Activated CD4-positive, CD25-positive, alpha-beta regulatory T cell treated with anti-CD3 and anti-CD28 coated beads, Interleukin-2, amount 50 U/mL, for 72 hours (primary cell): ENCODE data around the gene TRERF1.
"Not testable (repeated sequence)": the region's sequence is repeated elsewhere in the genome, so short reads cannot be mapped to it uniquely, and the experiment has no call there.

Experiments used
- DNase-seq: peaks from one replicate; pipeline ENCODE4 v3.0.0; 2021

The TRERF1 gene

GRCh38 chr6:42335896-42336295, 115.8 kb downstream of the TRERF1 start:
- DNase-seq: peak; percentile 1

- no peak for DNase-seq
Measured at GRCh38 chr6:42334870-42335269, 116.9 kb downstream of the TRERF1 start.

GRCh38 chr6:42333612-42334011, 118.1 kb downstream of the TRERF1 start:
- peak; percentile 9 for DNase-seq

GRCh38 chr6:42332916-42333315, 118.8 kb downstream of the TRERF1 start:
- DNase-seq: no peak

- DNase-seq: no peak
Measured at GRCh38 chr6:42331019-42331418, 120.7 kb downstream of the TRERF1 start.

DNA sequence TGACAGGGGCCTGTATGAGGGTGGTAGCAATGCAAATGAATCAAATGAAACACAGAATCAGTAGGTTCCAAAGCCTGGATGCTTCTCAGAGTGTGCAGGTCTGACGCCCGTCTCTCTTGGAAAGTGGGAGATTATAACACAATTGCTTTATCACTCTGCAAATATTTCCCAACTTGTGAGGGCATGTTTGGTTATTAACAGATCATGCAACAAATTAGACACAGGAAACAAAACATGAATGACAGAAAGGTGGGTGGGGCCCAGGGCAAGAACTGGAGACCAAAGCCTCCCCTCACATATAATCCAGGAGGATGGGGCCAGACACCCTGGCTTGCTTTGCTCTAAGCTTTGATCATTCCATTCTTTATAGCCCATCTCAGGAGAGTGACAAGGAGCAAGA, 125.5 kb downstream of the TRERF1 start:
- DNase-seq: no peak

DNA sequence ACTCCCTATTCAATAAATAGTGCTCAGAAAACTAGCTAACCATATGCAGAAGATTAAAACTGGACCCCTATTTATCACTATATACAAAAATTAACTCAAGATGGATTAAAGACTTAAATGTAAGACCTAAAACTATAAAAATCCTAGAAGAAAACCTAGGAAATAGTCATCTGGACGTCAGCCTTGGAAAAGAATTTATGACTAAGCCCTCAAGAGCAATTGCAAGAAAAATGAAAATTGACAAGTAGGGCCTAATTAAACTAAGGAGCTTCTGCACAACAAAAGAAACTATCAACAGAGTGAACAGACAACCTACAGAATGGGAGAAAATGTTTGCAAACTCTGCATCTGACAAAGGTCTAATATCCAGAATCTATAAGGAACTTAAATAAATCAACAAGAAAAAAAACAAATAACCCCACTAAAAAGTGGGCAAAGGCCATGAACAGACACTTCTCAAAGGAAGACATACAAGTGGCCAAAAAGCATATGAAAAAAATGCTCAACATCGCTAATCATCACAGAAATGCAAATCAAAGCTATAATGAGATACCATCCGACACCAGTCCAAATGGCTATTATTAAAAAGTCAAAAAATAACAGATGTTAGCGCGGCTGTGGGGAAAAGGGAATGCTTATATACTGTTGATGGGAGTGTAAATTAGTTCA, 126.9 kb downstream of the TRERF1 start:
- DNase-seq: not testable (repeated sequence)

GRCh38 chr6:42322676-42323075, 129.1 kb downstream of the TRERF1 start:
- no peak for DNase-seq

DNA sequence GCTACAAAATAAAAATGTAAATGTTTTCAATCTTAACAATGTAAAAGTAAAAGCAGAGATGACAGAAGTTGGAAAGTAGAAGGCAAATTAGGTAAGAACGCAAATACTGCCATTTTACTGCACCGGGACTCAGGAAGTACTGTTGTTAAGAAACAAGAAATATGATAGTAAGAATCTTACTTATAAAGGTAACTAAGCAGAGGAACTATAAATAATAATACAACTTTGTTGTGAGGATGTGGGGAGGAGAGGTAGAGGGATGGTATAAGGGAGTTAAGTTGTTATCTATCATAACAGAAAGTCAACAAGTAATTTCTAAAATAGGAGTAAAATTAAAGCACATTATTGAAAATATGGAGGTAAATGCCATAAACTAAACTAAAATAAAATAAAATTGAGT, 129.8 kb downstream of the TRERF1 start:
- DNase-seq: no peak

DNA sequence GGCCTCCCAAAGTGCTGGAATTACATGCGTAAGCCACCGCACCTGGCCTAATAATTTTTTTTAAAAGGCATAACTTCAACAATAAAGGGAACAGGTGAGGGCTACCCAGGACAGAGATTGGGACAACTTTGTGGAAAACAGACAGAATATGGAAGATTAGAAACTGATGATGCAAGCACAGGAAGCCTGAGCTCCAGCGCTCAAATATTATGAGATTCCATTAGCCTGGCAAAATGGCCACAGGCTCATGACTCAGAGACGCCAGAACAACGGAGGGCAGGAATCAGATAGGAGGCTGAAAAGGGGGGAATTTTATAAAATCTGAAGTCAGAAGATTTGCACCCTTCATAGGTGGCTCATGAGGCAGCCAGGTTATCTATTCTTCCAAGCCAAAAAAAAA, 131.0 kb downstream of the TRERF1 start:
- no peak for DNase-seq

DNA sequence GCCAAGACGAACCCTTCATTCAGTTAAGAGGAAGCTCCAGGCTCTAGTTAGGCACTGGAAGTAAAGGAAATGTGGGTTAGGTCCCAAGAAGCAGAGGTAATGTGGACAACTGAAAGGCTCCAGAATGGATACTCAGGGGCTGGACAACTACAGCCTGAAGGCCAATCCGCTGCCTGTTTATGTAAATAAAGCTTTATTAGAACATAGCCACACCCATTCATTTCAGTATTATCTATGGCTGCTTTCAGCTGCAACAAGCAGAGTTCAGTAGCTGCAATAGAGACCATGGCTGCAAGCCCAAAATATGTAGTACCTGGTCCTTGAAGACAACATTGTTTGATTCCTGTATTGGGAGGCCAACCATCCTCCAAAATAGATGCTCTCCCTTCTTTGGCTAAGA, 133.2 kb downstream of the TRERF1 start:
- DNase-seq: no peak

DNA sequence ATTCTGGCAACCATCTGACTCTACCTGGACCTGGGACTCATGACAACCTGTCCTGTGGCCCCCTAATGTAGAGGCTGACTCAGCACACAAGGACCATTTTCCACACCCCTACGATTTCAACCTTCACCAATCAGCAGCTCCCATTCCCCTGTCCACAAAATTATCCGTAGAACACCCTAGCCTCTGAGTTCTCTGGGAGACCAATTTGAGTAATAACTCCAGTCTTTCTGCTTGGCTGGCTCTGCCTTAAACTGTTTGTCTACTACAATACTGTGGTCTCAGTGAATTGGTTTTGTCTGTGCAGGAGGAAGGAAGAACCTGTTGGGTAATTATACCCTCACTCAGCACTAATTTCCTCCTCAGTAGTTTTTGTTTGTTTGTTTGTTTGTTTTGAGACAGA, 134.7 kb downstream of the TRERF1 start:
- no peak for DNase-seq

DNA sequence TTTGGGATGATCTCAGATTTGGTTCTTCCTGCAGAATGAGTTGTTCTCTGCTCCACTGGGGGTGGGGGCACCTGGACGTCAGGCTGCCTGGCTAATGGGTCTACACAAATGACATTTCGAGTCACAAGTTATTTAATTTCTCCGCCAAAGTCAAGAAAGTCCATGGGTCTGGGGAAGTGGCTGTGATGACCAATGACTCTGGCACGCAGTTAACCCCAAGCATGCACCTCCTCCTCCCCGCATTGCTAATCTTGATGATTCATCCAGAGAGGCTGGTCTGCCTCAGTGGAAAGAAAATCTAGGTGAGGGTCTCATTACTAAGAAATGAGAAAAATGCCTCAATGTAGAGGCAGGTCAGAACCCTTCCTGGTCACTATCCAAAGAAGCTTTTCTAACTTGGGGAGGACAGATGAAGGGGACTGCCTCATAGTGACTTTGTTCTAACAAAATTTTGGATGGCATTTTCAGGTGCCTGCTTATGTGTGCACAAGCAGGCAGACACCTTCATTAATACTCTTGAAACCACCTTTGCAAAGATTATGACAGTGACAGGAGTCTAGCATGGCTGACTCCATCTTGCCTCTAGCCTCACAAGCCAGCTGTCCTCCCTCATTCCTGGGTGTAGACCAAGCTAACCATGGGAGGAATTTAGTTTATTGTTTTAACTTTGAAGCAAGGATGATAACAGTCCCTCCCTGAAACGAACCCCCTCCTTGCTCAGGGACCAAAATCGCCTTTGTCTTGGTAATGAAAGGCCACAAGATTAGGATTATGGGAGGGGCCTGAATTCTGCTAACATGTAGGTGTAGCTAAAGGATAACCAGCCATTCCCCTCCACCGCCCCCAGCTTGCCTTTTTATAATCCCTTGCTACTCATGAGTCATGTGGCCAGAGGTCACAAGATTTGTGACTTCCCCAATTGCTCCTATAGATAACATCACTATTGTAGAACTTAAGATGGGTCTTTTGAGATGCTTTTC, 135.4 kb downstream of the TRERF1 start:
- no peak for DNase-seq

DNA sequence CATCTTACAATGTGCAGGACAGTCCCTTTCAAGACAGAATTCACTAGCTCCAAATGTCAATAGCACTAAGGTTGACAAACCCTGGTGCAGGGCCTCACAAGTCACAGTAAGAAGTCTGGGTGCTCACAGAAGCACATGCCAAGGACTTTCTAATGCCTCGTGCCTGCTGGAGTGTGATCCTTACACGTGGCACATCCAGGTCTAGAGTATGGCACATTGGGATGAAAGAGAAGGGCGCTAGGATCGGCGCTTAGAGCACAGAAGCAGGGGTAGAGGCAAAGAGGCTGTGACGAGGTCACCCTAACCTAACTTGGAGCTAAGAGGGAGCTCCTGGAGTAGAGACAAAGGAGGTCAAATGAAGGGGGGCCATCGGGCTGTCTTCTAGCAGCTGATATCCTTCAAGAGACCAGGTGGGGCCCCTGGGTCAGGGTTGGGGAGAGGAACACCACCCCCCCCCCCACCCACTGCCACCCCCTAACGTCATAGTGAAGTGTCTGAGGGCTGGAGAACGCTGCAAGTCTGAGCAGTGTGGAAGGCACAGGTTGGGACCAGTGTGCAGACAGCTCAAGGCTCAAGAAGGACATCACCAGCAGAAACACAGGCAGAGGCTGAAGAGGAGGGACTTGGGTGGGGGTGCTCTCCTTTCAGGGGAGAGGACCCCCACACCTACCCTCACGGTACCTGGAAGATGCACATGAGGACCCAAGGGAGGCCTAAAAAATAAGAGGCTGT, 136.3 kb downstream of the TRERF1 start:
- DNase-seq: no peak

DNA sequence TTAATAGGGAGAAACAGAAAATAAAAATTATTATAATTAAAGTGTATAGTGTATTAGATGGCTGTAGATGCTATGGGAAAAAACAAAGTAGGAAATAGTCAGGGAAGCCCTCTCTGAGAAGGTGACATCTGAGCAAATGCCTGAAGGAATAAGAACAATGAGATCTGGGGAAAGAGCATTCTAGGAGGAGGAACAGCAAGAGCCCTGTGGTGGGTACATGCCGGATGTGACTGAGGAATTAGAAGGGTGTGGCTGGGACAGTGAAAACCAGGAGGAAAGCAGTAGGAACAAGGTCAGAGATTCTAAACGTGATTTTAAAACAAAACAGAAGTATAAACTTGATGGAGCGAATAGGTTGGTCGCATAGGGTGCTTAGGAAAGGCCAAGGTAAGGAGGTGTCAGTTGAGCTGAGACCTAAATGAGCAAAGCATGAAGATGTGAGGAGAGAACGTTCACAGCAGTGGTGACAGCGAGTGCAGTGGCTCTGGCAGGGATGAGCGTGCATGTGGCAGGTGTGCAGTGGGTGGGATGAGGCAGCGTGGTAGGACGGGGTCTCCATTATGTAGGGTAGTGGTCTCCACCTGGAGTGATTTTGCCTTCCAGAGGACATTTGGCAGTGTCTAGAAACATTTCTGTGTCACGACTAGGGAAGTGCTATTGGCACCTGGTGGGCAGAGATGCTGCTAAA, 137.0 kb downstream of the TRERF1 start:
- no peak for DNase-seq

- DNase-seq: no peak
Measured at GRCh38 chr6:42313941-42314570, 137.7 kb downstream of the TRERF1 start.

DNA sequence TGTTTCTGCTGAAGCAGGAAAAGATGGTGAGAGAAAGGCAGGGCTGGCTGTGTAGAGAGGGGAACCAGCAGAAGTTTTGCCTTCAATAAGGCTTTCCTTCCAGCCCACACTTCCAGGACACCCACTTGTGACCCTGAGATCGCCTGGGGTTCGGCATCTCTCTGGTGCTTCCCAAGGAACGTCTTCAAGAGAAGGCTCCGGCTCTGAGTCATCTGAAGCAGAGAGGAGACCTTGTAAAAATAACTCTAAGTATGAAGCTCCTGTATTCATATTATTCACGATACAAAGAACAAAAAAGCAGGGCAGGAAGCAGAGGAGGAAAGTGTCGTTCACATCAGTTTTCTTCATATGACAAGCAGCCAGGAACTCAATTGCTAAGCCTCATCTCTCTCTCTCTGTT, 138.7 kb downstream of the TRERF1 start:
- no peak for DNase-seq

- no peak for DNase-seq
Measured at GRCh38 chr6:42307141-42307470, 144.6 kb downstream of the TRERF1 start.

GRCh38 chr6:42306439-42307140, 145.1 kb downstream of the TRERF1 start:
- DNase-seq: no peak

DNA sequence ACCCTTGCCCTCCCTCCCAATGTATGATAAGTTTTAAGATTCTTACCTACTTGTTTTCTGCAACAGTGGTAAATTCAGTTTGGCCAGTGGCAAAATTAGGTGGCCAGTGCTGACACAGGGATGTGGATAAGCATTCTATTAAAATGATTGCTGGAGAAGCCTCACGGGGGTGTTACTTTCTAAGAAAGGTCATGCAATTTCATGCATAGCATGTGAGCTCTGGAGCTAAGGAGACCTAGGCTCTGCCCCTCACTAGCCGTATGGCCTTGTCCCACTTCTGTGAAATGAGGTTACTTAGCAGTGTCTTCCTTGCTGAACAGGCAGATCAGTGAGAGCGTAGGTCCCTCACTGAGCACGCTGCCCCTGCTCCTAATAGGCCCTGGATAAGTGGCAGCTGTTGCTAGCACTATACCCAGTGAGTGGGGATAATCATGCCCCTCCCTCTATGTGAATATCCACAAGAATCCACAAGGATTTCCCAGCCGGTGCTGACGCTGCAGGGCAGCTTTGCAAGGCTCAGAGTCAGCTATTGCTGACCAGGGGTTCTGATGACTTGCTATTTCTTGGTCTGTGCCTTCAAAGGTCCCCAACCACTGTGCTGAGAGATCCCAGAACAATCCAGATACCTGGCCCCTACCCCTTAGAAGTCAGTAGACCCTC, 147.5 kb downstream of the TRERF1 start:
- DNase-seq: no peak

GRCh38 chr6:42302411-42302810, 149.3 kb downstream of the TRERF1 start:
- no peak for DNase-seq
